ENCODE measurements around the gene ATP6V0E2.

The ATP6V0E2 gene

GRCh38 chr7:149838992-149839408 lies 34.8 kb upstream of the ATP6V0E2 start:
- no peak for DNase-seq

- DNase-seq, result no peak
Observed at GRCh38 chr7:149839933-149840332, 33.8 kb upstream of the ATP6V0E2 start.

- no peak for DNase-seq
Observed at GRCh38 chr7:149843566-149843965, 30.2 kb upstream of the ATP6V0E2 start.

- no peak for DNase-seq
Observed at GRCh38 chr7:149844445-149844844, 29.3 kb upstream of the ATP6V0E2 start.

GRCh38 chr7:149845257-149845980 lies 28.4 kb upstream of the ATP6V0E2 start:
- no peak for DNase-seq

- no peak for DNase-seq
Observed at GRCh38 chr7:149846021-149846420, 27.7 kb upstream of the ATP6V0E2 start.

GRCh38 chr7:149846436-149847046 lies 27.2 kb upstream of the ATP6V0E2 start:
- no peak for DNase-seq

- no peak for DNase-seq
Observed at GRCh38 chr7:149849174-149849573, 24.6 kb upstream of the ATP6V0E2 start.

GRCh38 chr7:149850007-149850594 lies 23.7 kb upstream of the ATP6V0E2 start:
- DNase-seq, result no peak

- DNase-seq, result no peak
Observed at GRCh38 chr7:149850716-149851115, 23.1 kb upstream of the ATP6V0E2 start.

- DNase-seq, result no peak
Observed at GRCh38 chr7:149851449-149851848, 22.3 kb upstream of the ATP6V0E2 start.

- no peak for DNase-seq
Observed at GRCh38 chr7:149853157-149853556, 20.6 kb upstream of the ATP6V0E2 start.

GRCh38 chr7:149854611-149855360 lies 19.0 kb upstream of the ATP6V0E2 start:
- DNase-seq, result no peak

- no peak for DNase-seq
Observed at GRCh38 chr7:149855361-149856305, 18.1 kb upstream of the ATP6V0E2 start.

GRCh38 chr7:149856583-149856982 lies 17.2 kb upstream of the ATP6V0E2 start:
- DNase-seq, result no peak

GRCh38 chr7:149859369-149859768 lies 14.4 kb upstream of the ATP6V0E2 start:
- no peak for DNase-seq

- no peak for DNase-seq
Observed at GRCh38 chr7:149859876-149860275, 13.9 kb upstream of the ATP6V0E2 start.

- no peak for DNase-seq
Observed at GRCh38 chr7:149860821-149861727, 12.7 kb upstream of the ATP6V0E2 start.

GRCh38 chr7:149861728-149862045 lies 12.1 kb upstream of the ATP6V0E2 start:
- DNase-seq, result no peak

- DNase-seq, result no peak
Observed at GRCh38 chr7:149862156-149862555, 11.6 kb upstream of the ATP6V0E2 start.

- DNase-seq, result no peak
Observed at GRCh38 chr7:149863500-149863899, 10.3 kb upstream of the ATP6V0E2 start.

Data from hematopoietic multipotent progenitor cell treated with erythropoietin and hydrocortisone succinate and interleukin-3 and kit ligand, for 8 days (in vitro differentiated cells).